Endodermal cell (in vitro differentiated cells): ENCODE results near the gene DNAJC5G. TPM values are rescaled to one million over a fixed set of nuclear protein-coding genes. Genes with fewer than 3 reads are reported as not detected.

ENCODE experiments used
- DNase-seq: peaks from one replicate; pipeline ENCODE4 v3.0.0-alpha.2; 2017
- H3K27ac ChIP-seq: 2 replicates; pipeline ENCODE4 v1.5.1; 2013; ENCODE audit warnings: mild to moderate bottlenecking, low read depth, low read length, moderate library complexity
- H3K27me3 ChIP-seq: 2 replicates; pipeline ENCODE4 v1.6.1; 2013; ENCODE audit warnings: mild to moderate bottlenecking, low read length, moderate library complexity; ENCODE audit not compliant: insufficient read depth, control insufficient read depth, poor library complexity, severe bottlenecking
- H3K36me3 ChIP-seq: 2 replicates; pipeline ENCODE4 v1.7.0; 2013; ENCODE audit warnings: mild to moderate bottlenecking, low read length, moderate library complexity; ENCODE audit not compliant: control insufficient read depth, insufficient read depth
- H3K4me1 ChIP-seq: one replicate; pipeline ENCODE4 v1.7.0; 2013; ENCODE audit warnings: low read length; ENCODE audit not compliant: control insufficient read depth, insufficient read depth
- H3K4me3 ChIP-seq: 2 replicates; pipeline ENCODE4 v1.5.1; 2013; ENCODE audit warnings: mild to moderate bottlenecking, low read length, moderate library complexity
- H3K9ac ChIP-seq: 2 replicates; pipeline ENCODE4 v1.6.1; 2013; ENCODE audit warnings: mild to moderate bottlenecking, low read length, moderate library complexity; ENCODE audit not compliant: poor library complexity, severe bottlenecking; ENCODE audit errors: extremely low read depth
- H3K9me3 ChIP-seq: 2 replicates; pipeline ENCODE4 v1.6.1; 2013; ENCODE audit warnings: mild to moderate bottlenecking, low read length, moderate library complexity; ENCODE audit not compliant: control insufficient read depth
- H3K27ac Mint-ChIP-seq: 2 replicates; pipeline ENCODE4 v1.8.0; 2020; ENCODE audit warnings: mixed read lengths
- H3K27me3 Mint-ChIP-seq: 2 replicates; pipeline ENCODE4 v1.8.0; 2021; ENCODE audit warnings: mild to moderate bottlenecking, mixed read lengths; ENCODE audit not compliant: insufficient read depth
- H3K36me3 Mint-ChIP-seq: 2 replicates; pipeline ENCODE4 v1.8.0; 2020; ENCODE audit warnings: low read depth, mixed read lengths
- H3K4me1 Mint-ChIP-seq: 2 replicates; pipeline ENCODE4 v1.8.0; 2020; ENCODE audit warnings: mixed read lengths
- H3K4me3 Mint-ChIP-seq: 2 replicates; pipeline ENCODE4 v1.8.0; 2020; ENCODE audit warnings: mild to moderate bottlenecking, moderate library complexity, mixed read lengths
- H3K9me3 Mint-ChIP-seq: 2 replicates; pipeline ENCODE4 v1.8.0; 2020; ENCODE audit warnings: mild to moderate bottlenecking, mixed read lengths
- CTCF ChIP-seq: fragments of 200-600 bp; sonication (generic); conservative IDR thresholded peaks from 2 replicates; pipeline ENCODE4 v1.5.0; 2021; ENCODE audit warnings: antibody characterized with exemption, mild to moderate bottlenecking
- WGBS, 2 experiments: methylation state at CpG; one replicate each; pipeline versions ENCODE4 v1.1.5 to v1.1.7; 2013; ENCODE audit warnings: missing lambda C conversion rate in 2 of 2, mixed read lengths in 1 of 2; ENCODE audit not compliant: insufficient coverage in 1 of 2, insufficient read length in 1 of 2; 5-methylcytosine and 5-hydroxymethylcytosine counted together
- total RNA-seq, 2 donors: library from RNA; stranded (reverse); fragmentation: NEBNext Ultra II Directional in 1 of 2; extraction: Animal tissue kit (Norgen Biotek cat#: 25700) in 1 of 2; gene quantifications; 2 replicates in 1 of 2; 3 replicates in 1 of 2; pipeline ENCODE4 v1.2.1, GENCODE V29; 2021

The DNAJC5G gene
- total RNA-seq, 2 donors from 2014 or later = 0.49 TPM; not detected in 1

GRCh38 chr2:27280826-27281225 is 5.6 kb downstream of the DNAJC5G start:
- Mint-ChIP-seq H3K4me1 (peaks cover 26% of the 10 kb centered on the region), H3K27ac (no peak overlapping the region), H3K27me3 (peaks cover 21% of the 10 kb centered on the region), H3K36me3 (no peaks in the 10 kb centered on the region), H3K9me3 (no peaks in the 10 kb centered on the region), H3K4me3 (no peak overlapping the region)
- no peaks in the 10 kb centered on the region for H3K36me3 ChIP-seq
- no peak overlapping the region for H3K4me3 ChIP-seq
- H3K9ac ChIP-seq = no peak overlapping the region
- no peak for TF ChIP-seq CTCF
- no peaks in the 10 kb centered on the region for H3K9me3 ChIP-seq
- no peaks in the 10 kb centered on the region for H3K27me3 ChIP-seq
- peaks cover 19% of the 10 kb centered on the region for H3K4me1 ChIP-seq
- no peak for DNase-seq
- WGBS, 2 experiments = 83 to 88% methylated on average over 3 of the region's 3 CpGs
- H3K27ac ChIP-seq = no peak overlapping the region

GRCh38 chr2:27281442-27281841 is 6.2 kb downstream of the DNAJC5G start:
- TF ChIP-seq CTCF = no peak
- no peak for DNase-seq
- no peak overlapping the region for H3K4me3 ChIP-seq
- Mint-ChIP-seq H3K4me3 (no peak overlapping the region), H3K9me3 (no peaks in the 10 kb centered on the region), H3K4me1 (peaks cover 23% of the 10 kb centered on the region), H3K27me3 (peaks cover 18% of the 10 kb centered on the region), H3K27ac (no peak overlapping the region), H3K36me3 (no peaks in the 10 kb centered on the region)
- WGBS, 2 experiments = 95 to 100% methylated on average over 2 to 3 of the region's 3 CpGs
- no peak overlapping the region for H3K27ac ChIP-seq
- no peaks in the 10 kb centered on the region for H3K27me3 ChIP-seq
- H3K9ac ChIP-seq = no peak overlapping the region
- H3K36me3 ChIP-seq = no peaks in the 10 kb centered on the region
- H3K9me3 ChIP-seq = no peaks in the 10 kb centered on the region
- H3K4me1 ChIP-seq = peaks cover 18% of the 10 kb centered on the region

- H3K9me3 Mint-ChIP-seq = no peaks in the 10 kb centered on the region
- H3K9me3 ChIP-seq = no peaks in the 10 kb centered on the region
- H3K9ac ChIP-seq = no peak within 1 kb of the TSS
- no peaks in the 10 kb centered on the region for H3K36me3 ChIP-seq
- WGBS, 2 experiments = 54 to 73% methylated on average over 3 to 5 of the region's 5 CpGs
- H3K36me3 Mint-ChIP-seq = no peaks in the 10 kb centered on the region
- no peaks in the 10 kb centered on the region for H3K27me3 ChIP-seq
- no peak within 1 kb of the TSS for H3K4me3 ChIP-seq
- peaks cover 15% of the 10 kb centered on the region for H3K27me3 Mint-ChIP-seq
- peaks cover 16% of the 10 kb centered on the region for H3K4me1 ChIP-seq
- peak; percentile 70 for DNase-seq
- H3K4me1 Mint-ChIP-seq = peaks cover 19% of the 10 kb centered on the region
- no peak within 1 kb of the TSS for H3K27ac ChIP-seq
- TF ChIP-seq CTCF = no peak
- peak within 1 kb of the TSS; percentile 90 for H3K27ac Mint-ChIP-seq
- H3K4me3 Mint-ChIP-seq = peak within 1 kb of the TSS; percentile 38
These were observed 6.8 kb downstream of the DNAJC5G start, which contains the start of gene TRIM54 for GRCh38 chr2:27281855-27282559. TRIM54 (plus strand) TSS chr2:27282429; CDS start chr2:27282732, 303 bp downstream.
